HG02970 (cell line): ENCODE data around the gene S100P.
A peak's percentile ranks its signal among the peaks of the same experiment; 100 is the strongest.
"Not testable (repeated sequence)": the region's sequence is repeated elsewhere in the genome, so short reads cannot be mapped to it uniquely, and the experiment has no call there.

Source experiments
- ATAC-seq: cut with Tn5 transposase; IDR thresholded peaks from one replicate; pipeline ENCODE4 v1.9.1; 2021; ENCODE audit warnings: mild to moderate bottlenecking, moderate library complexity, moderate number of reproducible peaks; ENCODE audit not compliant: unreplicated experiment, low FRiP score

Gene S100P

DNA sequence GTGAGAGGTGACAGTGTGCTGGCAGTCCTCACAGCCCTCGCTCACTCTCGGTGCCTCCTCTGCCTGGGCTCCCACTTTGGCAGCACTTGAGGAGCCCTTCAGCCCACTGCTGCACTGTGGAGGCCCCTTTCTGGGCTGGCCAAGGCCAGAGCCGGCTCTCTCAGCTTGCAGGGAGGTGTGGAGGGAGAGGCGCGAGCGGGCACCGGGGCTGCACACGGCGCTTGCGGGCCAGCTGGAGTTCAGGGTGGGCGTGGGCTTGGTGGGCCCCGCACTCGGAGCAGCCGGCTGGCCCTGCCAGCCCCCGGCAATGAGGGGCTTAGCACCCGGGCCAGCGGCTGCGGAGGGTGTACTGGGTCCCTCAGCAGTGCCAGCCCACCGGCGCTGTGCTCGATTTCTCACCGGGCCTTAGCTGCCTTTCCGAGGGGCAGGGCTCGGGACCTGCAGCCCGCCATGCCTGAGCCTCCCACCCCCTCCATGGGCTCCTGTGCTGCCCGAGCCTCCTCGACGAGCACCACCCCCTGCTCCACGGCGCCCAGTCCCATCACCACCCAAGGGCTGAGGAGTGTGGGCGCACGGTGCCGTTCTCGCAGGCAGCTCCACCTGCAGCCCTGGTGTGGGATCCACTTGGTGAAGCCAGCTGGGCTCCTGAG is 21.0 kb upstream of the S100P start:
- not testable (repeated sequence) for ATAC-seq

DNA sequence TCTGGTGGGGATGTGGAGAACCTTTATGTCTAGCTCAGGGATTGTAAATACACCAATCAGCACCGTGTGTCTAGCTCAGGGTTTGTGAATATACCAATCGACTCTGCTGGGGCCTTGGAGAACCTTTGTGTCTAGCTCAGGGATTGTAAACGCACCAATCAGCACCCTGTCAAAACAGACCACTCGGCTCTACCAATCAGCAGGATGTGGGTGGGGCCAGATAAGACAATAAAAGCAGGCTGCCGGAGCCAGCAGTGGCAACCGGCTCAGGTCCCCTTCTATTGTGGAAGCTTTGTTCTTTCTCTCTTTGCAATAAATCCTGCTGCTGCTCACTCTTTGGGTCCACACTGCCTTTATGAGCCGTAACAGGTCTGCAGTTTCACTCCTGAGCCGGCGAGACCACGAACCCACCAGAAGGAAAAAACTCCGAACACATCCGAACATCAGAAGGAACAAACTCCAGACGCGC is 20.5 kb upstream of the S100P start:
- ATAC-seq: not testable (repeated sequence)

DNA sequence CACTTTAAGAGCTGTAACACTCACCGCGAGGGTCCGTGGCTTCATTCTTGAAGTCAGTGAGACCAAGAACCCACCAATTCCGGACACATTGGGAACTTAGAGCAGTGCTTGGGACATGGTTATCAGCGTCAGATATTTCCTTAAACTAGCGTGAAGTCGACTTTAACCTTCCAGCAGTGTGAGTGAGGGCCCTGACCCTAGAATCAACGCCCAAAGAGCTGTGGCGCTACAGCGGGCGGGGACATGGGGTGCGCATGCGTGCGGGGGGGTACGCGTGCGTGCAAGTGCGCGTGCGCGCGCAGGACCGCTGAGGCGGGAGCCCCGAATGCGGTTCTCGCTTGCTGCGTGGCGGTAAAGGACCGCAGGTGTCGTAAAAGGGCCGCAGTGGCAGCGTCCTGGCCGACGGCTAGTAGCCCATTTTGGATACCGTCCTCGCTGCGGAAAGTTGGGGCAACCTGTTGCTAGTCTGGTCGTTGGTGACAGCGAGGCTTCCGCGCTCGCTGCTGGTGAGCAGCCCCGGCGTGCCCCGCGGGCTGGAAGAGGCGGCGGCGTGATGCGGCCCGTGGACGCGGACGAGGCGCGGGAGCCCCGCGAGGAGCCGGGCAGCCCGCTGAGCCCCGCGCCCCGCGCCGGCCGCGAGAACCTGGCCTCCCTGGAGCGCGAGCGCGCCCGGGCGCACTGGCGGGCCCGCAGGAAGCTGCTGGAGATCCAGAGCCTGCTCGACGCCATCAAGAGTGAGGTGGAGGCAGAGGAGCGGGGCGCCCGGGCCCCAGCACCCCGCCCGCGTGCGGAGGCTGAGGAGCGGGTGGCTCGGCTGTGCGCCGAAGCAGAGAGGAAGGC is 19.8 kb upstream of the S100P start:
- peak; percentile 85 for ATAC-seq

DNA sequence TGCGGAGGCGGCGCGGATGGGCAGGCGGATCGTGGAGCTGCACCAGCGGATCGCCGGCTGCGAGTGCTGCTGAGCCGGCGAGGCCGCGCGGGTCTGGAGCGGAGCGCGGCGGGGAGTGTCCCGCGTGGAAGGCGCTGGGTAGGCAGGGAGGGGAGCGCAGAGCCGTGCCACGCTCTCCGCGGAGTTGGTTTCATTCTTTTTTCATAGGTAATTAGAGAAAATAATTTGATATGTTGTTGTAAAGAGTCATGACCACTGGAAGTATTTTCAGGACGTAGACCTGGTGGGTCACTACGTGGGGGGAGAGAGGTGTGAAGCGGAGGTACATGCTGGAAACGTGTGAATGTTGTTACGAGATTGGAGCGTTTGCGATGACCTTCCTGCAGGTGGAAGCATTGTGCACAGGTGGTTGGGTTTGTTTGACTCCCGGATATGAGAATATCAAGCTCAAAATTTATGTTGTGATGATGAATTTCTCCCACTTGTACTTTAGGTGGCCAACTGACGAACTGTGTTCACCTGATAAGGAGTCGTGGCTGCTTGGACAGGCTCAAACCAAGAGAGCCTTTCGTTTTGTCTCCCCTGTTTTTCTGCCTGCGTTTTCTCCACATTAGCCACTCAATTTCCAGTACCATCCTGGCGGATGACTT is 19.1 kb upstream of the S100P start:
- ATAC-seq: peak; percentile 21

DNA sequence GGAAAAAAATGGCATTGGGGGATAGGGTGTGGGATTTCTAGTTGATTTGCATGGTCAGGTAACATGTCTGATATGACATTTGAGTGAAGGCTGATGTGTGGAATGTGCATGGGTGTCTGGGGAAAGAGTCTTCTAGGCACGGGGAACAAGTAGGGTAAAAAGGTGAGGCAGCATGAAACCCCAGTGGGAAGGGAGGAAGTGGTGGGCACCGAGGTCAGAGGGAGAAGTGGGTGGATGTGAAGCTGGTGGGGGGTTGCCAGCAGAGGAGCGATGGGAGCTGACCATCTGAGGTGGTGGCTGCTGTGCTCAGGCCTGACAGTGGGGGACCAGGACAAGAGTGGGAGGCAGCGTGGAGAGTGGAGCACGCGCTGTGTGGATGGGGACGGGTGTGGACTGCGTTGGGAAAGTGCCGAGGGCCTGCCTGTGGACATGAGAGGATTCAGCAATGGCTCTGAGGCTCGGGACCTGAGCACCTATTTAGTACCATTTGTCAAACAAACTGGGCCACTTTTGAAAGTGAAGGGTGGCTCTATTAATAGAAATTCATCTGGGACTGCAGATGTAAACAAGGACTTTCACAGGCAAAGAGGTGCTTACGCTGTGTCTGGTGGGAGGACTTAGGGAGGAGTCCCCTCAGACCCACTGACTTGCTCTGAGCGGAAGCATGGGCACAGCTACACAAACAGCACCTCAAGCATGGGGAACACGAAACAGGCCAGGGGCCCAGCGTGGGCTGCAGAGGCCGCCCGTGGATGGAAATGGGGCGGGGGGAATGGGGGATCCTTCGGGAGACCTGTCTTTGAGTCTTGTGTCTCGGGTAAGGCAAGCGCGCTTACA is 16.7 kb upstream of the S100P start:
- no peak for ATAC-seq

DNA sequence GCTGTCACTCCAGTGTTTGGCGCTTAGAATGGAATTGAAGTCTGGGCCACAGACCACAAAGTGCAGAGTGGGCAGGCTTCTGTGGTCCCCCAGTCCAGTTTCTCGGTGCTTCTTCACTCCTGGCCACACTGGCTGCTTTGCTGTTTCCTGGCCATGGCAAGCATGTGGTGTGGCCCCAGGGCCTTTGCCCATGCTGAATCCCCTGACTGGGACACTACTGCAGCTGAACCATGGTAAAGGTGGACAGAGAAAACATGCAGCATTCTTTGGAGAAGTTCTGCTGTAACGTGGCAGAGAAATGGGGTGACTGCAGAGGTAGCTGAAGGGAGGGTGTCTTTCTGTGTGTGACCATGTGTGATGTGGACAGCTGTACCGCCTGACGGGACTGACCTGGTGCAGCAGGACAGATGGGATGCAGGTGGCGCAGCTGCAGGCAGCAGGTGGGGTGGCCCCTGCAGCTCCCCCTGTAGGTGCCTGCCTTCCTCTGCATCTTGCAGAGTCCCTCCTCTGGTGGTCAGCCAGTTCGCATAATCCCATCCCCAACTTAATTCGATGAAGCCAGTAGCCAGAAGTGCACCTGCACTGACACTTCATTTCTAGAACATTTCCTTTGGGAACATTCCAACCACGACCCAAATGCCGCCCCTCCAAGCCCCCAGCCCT is 13.2 kb upstream of the S100P start:
- ATAC-seq: no peak

DNA sequence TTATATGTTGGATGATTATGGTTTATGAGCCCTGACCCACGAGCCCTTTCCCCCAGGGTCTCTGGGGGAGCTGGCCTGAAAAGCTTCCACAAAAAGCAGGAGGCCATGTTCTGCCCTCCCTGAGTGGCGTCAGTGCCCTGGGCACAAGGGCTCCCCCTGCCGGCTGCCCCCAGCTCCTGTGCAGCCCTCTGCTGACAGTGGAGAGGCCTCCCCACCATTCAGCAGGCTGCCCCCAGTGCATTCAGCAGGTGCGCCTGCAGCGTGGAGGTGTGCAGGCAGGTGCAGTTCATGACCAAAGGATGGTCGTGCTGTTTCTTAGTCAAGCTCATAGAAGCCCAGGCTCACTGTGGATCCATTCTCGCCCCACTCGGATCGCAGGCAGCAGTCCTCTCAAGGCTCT is 12.5 kb upstream of the S100P start:
- no peak for ATAC-seq

DNA sequence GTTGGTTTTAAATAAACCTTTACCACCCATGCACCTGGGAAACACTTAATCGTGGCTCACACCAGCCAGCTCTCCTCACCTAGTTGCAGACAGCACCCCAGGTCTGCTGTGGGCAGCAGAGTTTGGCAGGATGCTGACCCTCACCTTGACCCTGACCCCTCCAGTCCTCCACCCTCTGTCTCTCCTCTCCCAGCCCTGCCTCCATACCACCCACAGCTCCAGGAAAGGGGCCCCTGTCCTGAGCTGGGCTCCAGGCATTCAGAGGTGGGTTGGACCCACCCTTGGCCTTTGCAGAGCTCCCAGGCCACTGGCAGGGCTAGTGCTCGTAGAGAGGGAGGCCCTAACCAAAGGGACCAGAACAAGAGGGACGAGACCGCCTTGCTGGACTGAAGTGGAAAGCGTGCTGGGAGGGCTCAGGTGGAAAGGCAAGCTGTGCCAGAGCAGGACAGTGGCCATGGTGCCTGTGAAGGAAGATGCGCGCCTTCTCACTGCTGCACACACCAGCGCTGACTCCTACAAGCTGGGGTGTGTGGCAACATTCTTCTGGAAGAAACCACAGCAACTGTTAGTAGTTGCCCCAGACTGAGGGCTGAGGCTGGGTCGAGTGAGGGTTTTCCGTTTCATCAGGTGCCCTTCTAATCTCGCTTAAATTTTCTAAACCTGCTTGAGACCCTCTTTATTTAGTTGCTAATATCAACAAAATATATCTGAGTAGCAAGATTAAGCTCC is 10.7 kb upstream of the S100P start:
- ATAC-seq: no peak

DNA sequence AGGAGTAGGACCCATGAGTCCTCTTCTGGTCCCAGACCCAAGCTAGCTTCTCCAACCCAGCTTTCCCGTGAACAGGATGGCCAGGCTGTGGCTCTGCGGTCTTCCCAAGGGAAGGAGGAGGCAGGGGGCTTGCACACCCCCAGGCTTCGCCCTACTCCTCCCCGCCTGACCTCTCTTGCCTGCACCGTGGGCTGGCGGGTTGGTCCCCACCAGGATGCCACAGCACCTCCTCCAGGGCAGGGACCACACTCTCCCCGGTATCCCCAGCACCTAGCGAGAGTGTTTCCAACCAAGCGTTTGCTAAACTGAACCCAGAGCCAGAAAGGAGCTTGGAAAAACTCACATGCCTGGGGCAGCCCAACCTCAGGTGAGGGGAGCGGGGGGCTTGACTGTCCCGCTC is 9.0 kb upstream of the S100P start:
- ATAC-seq: no peak

DNA sequence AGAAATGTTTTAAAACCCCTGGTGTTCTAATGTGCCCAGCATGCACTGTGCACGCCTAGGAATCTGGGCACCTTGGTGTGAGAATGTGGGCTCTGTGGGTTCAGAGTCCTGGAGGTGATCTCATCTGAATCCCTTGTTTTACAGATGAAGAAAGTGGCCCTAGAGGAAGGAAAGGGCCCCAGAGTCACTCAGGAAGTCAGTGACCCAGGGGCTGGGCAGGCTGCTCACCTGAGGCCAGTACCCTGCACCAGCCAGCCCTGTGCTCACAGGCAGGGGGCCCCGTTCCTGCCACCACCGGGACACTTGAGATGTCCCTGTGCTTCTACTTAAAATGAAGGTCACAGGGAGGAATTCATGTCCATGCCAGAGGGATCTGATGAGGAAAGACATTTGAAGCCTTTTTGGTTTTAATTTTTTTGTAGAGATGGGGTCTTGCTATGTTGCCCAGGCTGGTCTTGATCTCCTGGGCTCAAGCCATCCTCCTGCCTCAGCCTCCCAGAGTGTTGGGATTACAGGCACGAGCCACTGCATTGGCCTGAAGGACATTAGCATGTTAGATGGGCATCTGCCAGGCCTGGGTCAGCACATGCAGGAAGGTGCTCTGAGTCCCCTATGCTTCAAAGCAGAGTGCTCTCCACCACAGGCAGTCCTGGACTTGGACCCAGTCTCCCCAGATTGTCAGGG is 7.4 kb upstream of the S100P start:
- ATAC-seq: no peak

DNA sequence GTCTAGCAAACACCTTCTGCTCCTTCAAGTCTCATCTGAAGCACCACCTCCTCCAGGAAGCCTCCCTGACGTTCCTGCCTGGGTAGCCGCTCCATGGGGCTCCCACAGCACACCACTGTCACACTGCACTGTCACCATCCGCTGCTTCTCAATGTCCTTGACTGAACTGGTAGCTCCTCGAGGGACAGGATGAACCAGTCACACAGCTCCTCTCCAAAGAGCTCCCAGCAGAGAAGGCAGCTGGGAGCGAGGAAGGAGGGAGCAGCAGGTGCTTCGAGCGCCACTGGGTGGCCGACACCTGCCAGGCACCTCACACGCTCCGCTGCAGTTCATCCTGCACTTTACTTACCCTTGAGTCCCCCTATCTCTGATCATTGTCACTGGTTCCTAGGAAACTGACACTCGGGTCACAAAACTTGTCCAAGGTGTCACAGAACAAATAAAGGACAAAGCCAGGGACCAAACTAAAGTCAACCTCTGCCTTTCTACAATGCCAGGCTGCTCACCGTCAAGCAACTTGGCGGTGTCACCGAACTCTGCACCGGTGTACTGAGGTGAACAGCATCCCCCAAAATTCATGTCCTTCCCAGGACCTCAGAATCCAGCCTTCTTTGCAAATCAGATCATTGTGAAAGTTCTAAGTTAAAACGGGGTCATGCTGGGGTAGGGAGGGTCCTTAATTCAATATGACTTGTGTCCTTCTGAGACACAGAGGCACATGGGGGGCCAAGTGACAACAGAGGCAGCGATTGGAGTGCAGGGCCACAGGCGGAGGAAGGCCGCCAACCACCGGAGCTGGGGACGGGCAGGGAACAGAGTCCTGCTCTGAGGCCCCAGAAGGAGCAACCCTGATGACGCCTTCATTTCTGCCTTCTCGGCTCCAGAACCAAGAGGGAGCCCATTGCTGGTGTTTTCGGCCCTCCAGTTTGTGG is 5.5 kb upstream of the S100P start:
- no peak for ATAC-seq

DNA sequence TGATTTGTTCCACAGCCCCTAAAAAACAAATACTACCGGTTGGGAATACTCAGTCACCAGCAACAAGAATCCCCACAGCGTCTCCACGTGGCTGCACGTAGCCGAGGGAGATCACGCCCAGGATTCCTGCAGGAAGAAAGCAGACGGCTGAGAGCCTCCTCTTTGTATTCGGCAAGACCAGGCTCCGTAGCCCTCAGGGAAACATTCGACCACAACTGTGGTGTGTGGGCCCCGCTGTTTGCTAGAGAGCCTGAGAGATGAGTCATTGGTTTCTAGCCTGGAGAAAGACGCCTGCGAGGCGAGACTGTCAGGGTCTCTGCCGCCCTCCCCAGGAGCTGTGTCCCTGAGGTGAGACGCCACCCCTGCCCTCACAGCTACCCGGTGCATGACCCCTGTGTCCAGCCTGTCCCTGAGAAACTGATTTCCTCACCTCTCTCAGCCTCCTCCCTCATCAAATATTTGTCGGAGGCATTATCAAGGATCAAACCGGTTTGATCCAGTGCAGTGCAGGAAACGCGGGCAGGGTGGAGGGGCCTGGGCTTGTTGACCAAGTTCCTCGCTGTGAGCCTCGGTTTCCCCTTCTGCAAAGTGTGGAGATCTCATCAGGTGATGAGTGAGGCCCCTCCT is 4.7 kb upstream of the S100P start:
- ATAC-seq: no peak

DNA sequence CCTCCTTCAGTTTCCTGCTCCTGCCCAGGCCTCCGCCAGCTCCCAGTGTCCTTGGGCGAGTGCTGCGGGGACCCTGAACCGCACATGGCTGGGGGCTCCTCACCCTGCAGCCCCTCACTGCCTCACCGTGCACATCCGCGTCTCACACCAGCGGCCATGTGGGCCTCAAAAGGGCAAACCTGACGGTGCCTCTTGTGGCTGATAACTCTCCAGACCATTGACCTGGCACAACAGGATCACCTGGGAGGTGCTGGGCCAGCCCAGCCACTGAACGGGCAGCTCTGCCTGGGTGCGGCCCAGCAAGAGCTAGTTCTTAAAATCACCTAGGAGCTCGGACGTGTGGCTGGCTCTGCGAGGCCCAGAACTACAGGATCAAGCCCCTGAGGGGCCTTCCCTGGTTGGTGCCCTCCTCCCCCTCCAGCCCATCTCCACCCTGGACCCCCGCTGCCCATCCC is 4.1 kb upstream of the S100P start:
- ATAC-seq: no peak

DNA sequence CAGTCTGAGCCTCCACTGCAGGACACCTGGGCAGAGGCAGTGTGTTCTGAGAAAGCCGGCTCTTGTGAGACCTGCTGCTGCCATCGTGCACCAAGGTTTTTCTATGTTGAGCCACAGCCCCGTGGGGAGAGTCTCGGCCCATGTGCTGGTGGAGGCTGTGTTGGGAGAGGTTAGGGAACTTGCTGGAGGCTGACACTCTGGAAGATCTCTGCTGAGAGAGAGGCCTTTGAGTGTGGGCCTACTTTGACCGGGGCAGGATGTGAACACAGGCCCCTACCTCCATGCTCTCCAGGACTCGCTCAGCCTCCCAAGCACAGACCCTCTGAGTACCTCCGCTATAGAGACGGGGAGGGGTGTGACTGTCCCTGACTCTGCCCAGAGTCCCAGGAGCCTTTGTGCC is 1.3 kb upstream of the S100P start:
- no peak for ATAC-seq

DNA sequence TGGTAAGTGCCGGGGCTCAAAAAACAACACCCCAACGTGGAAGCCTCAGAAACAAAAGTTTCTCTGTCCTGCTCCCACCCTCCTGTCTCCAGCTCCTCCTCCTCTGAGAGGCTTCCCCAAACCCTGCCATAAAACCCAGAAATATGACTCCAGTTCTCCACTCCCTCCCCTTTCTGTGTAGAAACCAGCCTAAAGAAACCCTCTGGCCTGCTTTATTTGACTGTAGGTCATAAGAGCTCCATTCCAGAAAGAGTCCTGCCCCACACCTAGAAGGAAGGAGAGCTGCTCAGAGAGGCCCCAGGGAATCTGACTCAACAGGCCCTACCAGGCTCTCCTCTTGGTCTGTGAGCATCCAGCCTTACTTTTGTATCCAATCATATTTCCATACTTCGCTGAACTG is 872 bp upstream of the S100P start:
- no peak for ATAC-seq

DNA sequence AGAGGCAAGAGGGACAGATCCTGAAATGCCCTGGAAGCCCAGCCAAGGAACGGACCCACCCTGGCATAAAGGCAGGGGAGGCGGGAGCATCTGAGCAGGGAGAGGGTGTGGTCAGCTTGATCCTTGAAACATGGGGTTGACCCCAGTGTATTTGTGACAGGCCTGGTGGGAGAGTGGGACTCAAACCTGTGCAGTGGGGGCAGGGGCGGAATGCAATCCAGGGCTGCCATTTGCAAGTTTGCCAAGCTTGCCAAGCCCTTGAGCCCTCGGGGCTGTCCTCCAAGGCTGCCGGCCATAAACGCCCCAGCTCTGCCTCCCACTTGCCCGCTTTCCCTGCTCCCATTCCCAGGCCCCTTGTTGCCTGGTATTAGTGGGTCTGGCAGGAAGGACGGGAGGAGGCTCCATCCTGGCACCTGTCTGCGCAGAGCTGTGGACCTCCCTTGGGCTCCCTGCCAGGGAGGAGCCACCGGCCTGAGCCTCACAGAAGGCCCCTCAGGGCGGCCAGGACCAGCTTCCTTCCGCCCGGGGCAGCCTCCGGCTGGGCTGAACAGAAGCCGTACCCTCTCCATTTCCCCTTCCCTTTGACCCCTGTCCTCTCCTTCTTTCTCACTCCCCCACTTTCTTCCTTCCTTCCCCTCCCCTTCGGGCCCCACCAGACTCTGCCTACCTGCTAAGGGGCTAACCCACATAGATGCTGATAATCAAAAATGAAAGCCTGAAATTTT is 661 bp downstream of the S100P start:
- no peak for ATAC-seq
